Activated naive CD4-positive, alpha-beta T cell treated with anti-CD3 and anti-CD28 coated beads, Interleukin-2, amount 50 U/mL, for 72 hours (primary cell): ENCODE results near the gene LINC00237. TPM values are rescaled to one million over a fixed set of nuclear protein-coding genes. Genes with fewer than 3 reads are reported as not detected.

Experiments
- ATAC-seq, 2 donors: fragments of 150-1000 bp; cut with Tn5 transposase; 2 replicates each; pipeline ENCODE4 v1.10.0; 2021; ENCODE audit warnings: mild to moderate bottlenecking in 2 of 2, moderate library complexity in 2 of 2
- DNase-seq, 2 donors: peaks; one replicate each; pipeline ENCODE4 v3.0.0; 2021 to 2022; ENCODE audit warnings: low spot score in 2 of 2
- H3K27ac Mint-ChIP-seq, 2 donors: one replicate each; pipeline ENCODE4 v1.8.0; 2022; ENCODE audit warnings: mild to moderate bottlenecking in 2 of 2, mixed read lengths in 2 of 2
- H3K36me3 Mint-ChIP-seq, 2 donors: one replicate each; pipeline ENCODE4 v1.8.0; 2022; ENCODE audit warnings: mixed read lengths in 2 of 2
- H3K9me3 Mint-ChIP-seq, 2 donors: one replicate each; pipeline ENCODE4 v1.8.0; 2022; ENCODE audit warnings: mixed read lengths in 2 of 2
- total RNA-seq, 2 donors: library from RNA; stranded (reverse); gene quantifications; one replicate each; pipeline ENCODE4 v1.2.3, GENCODE V29; 2022

Gene LINC00237
- total RNA-seq, 2 donors from 2014 or later: not detected

DNA sequence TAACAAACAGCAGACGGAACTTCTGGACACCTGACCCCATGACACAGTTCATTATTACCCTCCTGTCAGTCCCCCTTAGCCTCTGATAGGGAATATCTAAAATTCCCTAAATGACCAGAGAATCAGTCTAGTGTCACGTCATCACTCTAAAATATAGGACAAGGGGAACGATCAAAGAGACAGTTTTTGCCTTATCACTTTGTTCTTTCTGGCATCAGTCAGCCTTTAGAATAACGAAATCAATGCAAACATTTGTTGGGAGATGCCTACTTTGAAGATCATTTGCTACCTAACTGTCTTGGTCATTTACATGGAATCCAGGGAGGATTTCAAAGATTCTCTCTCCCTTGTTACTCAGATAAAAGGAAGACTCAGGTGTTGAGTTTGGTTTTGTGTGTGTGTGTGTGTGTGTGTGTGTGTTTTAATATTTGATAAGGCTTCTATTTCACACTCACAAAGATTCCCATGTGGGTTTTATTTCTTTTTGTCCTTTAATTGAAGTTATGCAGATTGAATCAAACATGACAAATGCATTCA is 28.3 kb downstream of the LINC00237 start:
- no peak for DNase-seq
- H3K27ac Mint-ChIP-seq: no peak overlapping the region
- no peaks in the 10 kb centered on the region for H3K36me3 Mint-ChIP-seq
- no peak for ATAC-seq
- no peaks in the 10 kb centered on the region for H3K9me3 Mint-ChIP-seq

GRCh38 chr20:21076073-21076472 is 30.1 kb downstream of the LINC00237 start:
- no peak overlapping the region for H3K27ac Mint-ChIP-seq

DNA sequence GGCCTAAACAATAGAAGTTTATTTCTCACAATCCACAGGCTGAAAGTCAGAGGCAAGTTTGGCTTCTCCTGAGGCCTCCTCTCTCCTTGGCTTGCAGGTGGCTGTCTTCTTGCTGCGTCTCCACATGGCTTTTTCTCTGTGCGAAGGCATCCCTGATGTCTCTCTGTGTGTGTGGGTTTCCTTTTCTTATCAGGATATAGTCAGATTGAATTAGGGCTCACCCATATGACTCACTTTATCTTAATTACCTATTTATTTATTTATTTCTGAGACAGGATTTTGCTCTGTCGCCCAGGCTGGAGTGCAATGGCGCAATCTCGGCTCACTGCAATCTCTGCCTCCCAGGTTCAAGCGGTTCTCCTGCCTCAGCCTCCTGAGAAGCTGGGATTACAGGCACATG is 30.7 kb downstream of the LINC00237 start:
- Mint-ChIP-seq H3K36me3 (no peaks in the 10 kb centered on the region), H3K27ac (peak overlapping the region in 1 of 2 donors; percentile 24), H3K9me3 (no peaks in the 10 kb centered on the region)
- ATAC-seq (no peak), DNase-seq (no peak)

More at GRCh38 chr20:21076073-21076472, 30.1 kb downstream of the LINC00237 start:
- no peaks in the 10 kb centered on the region for H3K9me3 Mint-ChIP-seq
- no peaks in the 10 kb centered on the region for H3K36me3 Mint-ChIP-seq
- DNase-seq (no peak), ATAC-seq (no peak)

DNA sequence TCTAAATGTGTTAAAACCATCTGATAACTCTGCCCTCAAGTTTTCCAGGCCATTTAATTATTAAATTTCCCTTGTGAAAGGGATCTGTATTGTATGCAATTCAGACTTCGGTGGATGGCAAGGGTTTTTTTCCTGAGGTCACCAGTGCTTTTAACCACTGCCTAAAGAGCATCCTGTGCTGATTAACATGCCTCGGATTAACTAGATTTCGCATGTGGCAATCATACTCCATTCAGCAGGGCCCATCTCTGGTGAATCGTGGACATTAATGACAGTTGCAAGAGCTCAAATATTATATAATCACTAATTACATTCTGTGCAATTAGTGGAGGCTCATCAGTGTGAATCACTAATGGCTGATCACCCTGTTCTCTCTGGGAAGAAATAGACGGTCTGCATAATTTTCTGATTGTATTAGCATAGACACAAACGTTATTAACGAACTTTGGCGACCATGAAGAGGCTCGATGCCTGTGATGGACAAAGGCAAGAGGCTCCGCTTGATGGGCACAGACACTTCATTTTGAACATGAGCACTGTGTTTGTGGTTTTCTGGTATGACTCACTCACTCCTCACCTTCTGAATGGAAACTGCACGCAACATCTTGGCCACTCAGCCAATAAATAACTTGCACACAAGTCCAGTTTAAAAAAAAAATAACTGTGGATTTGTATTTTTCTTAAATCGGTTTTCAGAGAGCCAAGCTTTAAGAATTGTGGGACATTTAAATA is 31.4 kb downstream of the LINC00237 start:
- DNase-seq (no peak), ATAC-seq (peak in 1 of 2 donors; percentile 45)
- H3K27ac Mint-ChIP-seq: no peak overlapping the region
- H3K9me3 Mint-ChIP-seq: no peaks in the 10 kb centered on the region
- H3K36me3 Mint-ChIP-seq: no peaks in the 10 kb centered on the region

DNA sequence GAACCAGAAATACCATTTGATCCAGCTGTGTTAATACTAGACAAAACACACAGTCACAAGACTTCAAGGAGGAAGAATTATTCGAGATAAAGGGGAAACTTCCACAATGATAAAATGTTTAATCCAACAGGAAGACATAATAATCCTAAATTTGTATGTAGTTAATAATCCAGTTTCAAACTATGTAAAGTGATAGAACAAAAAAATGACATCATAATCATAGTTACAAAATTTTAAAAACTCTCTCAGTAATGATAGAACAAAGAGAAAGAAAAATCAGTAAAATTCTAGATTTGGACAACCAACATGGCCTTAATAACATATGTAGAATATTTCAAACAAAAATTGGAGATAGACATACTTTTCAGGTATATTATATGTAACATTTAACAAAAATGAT is 38.9 kb downstream of the LINC00237 start:
- Mint-ChIP-seq H3K36me3 (no peaks in the 10 kb centered on the region), H3K27ac (no peak overlapping the region)

GRCh38 chr20:21064924-21065323 is 41.2 kb downstream of the LINC00237 start:
- Mint-ChIP-seq H3K36me3 (no peaks in the 10 kb centered on the region), H3K27ac (no peak overlapping the region), H3K9me3 (no peaks in the 10 kb centered on the region)
- ATAC-seq (no peak), DNase-seq (no peak)

More for the DNA sequence above, 38.9 kb downstream of the LINC00237 start:
- no peaks in the 10 kb centered on the region for H3K9me3 Mint-ChIP-seq
- ATAC-seq (no peak), DNase-seq (no peak)

- H3K36me3 Mint-ChIP-seq: no peaks in the 10 kb centered on the region
- no peak overlapping the region for H3K27ac Mint-ChIP-seq
- no peak for ATAC-seq
- no peaks in the 10 kb centered on the region for H3K9me3 Mint-ChIP-seq
- no peak for DNase-seq
These were observed 42.9 kb downstream of the LINC00237 start for GRCh38 chr20:21063276-21063675.

DNA sequence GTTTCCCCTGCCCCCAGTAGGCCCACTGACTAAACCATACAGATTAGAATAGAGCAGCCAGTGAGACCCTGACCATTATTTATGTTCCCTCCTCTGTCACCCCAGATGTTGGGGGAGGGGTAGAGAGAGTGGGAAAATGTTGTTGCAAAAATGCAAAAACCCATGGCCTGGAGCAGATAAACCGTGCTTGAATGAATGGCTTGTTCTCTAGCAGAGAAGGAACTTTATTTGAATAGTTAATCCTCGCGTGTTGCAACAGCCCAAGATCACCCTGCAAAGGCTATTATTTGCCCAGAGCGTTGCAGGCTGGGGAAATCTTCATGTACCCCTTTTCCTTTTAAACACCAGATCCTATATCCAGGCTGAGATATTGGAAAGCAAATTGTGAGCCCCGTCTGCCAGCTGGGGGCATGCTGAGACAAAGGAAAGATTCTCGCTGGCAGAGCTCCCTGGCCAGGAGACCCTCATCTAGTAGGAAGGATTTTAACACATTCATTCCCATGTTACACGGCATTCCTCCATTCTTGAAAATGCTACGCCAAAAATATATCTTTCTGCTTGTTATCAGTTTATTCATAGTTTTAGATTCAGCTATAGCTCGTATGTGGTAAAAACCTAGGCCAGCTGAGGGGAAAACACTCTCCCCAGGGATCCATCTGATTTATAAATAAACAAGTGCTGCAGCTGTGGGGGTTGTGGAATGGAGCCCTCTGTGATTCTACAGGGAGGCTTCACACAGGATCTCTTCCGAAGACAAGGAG is 53.0 kb downstream of the LINC00237 start:
- no peak overlapping the region for H3K27ac Mint-ChIP-seq
- no peaks in the 10 kb centered on the region for H3K9me3 Mint-ChIP-seq
- no peak for DNase-seq
- no peaks in the 10 kb centered on the region for H3K36me3 Mint-ChIP-seq
- no peak for ATAC-seq

GRCh38 chr20:21052686-21053001 is 53.5 kb downstream of the LINC00237 start:
- no peak overlapping the region for H3K27ac Mint-ChIP-seq
- no peaks in the 10 kb centered on the region for H3K36me3 Mint-ChIP-seq
- DNase-seq: no peak
- H3K9me3 Mint-ChIP-seq: no peaks in the 10 kb centered on the region
- no peak for ATAC-seq

- no peaks in the 10 kb centered on the region for H3K36me3 Mint-ChIP-seq
- H3K27ac Mint-ChIP-seq: no peak overlapping the region
- no peaks in the 10 kb centered on the region for H3K9me3 Mint-ChIP-seq
- ATAC-seq (no peak), DNase-seq (no peak)
These were observed 53.9 kb downstream of the LINC00237 start for GRCh38 chr20:21052241-21052640.

GRCh38 chr20:21050710-21051109 is 55.4 kb downstream of the LINC00237 start:
- H3K36me3 Mint-ChIP-seq: no peaks in the 10 kb centered on the region
- DNase-seq (no peak), ATAC-seq (no peak)
- H3K27ac Mint-ChIP-seq: no peak overlapping the region
- no peaks in the 10 kb centered on the region for H3K9me3 Mint-ChIP-seq

DNA sequence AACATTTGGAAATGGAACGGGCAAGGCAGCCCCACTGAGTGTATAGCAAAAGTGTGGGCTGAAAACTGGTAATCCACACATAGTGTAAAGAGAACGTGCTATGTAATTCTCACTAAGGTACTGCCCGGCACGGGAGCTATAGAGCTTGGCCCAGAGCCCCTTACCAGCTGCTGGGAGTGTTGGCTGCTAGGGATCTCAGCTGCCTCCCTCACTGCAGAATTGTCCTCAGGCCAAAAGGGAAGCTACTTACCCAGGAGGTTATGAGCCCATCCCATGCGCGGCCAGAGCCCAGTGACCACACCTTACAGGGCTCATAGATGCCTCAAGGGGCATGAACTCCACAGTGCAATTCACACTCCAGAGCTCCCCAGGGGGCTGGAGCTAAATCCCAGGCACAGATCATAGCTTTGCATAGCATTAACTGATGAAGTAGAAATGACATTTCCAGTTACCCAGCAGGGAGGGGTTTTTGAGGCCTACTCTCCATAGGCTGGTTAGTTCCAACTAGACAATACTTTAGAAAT is 56.8 kb downstream of the LINC00237 start:
- Mint-ChIP-seq H3K27ac (no peak overlapping the region), H3K36me3 (no peaks in the 10 kb centered on the region), H3K9me3 (no peaks in the 10 kb centered on the region)
- DNase-seq (no peak), ATAC-seq (no peak)

DNA sequence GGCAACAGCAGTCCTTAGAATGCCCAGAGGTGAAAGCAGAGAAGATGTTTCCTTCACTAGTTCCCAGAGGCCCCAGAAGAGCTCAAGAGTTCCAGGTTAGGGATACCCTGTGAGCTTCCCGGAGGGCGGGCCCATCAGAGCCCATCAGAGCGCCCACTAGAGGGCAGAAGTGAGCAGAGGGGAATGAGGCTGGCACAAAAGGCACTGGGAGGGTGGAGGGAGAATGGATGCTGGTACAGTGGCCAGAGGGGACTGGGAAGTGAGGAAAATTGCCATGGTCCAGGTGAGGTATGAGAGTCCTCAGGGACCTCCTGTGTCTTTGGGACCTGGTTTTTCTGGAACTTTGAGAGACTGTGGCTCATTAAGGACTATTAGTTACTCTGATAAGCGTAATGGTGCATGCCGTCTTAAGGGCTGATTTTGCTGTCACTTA is 57.3 kb downstream of the LINC00237 start:
- ATAC-seq (peak; percentile 71 to 74), DNase-seq (peak; percentile 57 to 73)
- Mint-ChIP-seq H3K27ac (no peak overlapping the region), H3K9me3 (no peaks in the 10 kb centered on the region), H3K36me3 (no peaks in the 10 kb centered on the region)

GRCh38 chr20:21047981-21048380 is 58.2 kb downstream of the LINC00237 start:
- no peaks in the 10 kb centered on the region for H3K36me3 Mint-ChIP-seq
- no peaks in the 10 kb centered on the region for H3K9me3 Mint-ChIP-seq
- H3K27ac Mint-ChIP-seq: no peak overlapping the region
- ATAC-seq: no peak
- no peak for DNase-seq

- no peak overlapping the region for H3K27ac Mint-ChIP-seq
- no peaks in the 10 kb centered on the region for H3K9me3 Mint-ChIP-seq
- ATAC-seq: no peak
- DNase-seq: no peak
- H3K36me3 Mint-ChIP-seq: no peaks in the 10 kb centered on the region
These were observed 59.6 kb downstream of the LINC00237 start for GRCh38 chr20:21046413-21047070.
